ENCODE results near the gene REXO1.

Gene REXO1

GRCh38 chr19:1768918-1769644 lies 79.2 kb downstream of the REXO1 start:
- POLR2A ChIA-PET: no interaction called here
- TF ChIP-seq CTCF (IDR thresholded peaks at IDR 0.05; ENCODE audit: control extremely low read depth, extremely low read depth, low read depth, missing control alignments): no peak
- CTCF ChIA-PET: interaction anchor here (0.8 to 3.6 kb wide), 11 partner anchors 9 to 235 kb away, joined by 3 to 28 read pairs (median 4); no protein-coding TSS in a partner anchor
- no peak for DNase-seq (ENCODE audit: extremely low spot score)

GRCh38 chr19:1768248-1768647 lies 80.0 kb downstream of the REXO1 start:
- DNase-seq (ENCODE audit: extremely low spot score): no peak

GRCh38 chr19:1767464-1767933 lies 80.8 kb downstream of the REXO1 start:
- DNase-seq (ENCODE audit: extremely low spot score): peak; percentile 88
- TF ChIP-seq CTCF (IDR thresholded peaks at IDR 0.05; ENCODE audit: control extremely low read depth, extremely low read depth, low read depth, missing control alignments): peak; percentile 98
- ChIA-PET CTCF (interaction anchor here (0.9 to 3.6 kb wide), 14 partner anchors 9 to 253 kb away, joined by 3 to 28 read pairs (median 4); no protein-coding TSS in a partner anchor), POLR2A (no interaction called here)

More at GRCh38 chr19:1768248-1768647, 80.0 kb downstream of the REXO1 start:
- ChIA-PET POLR2A (no interaction called here), CTCF (interaction anchor here (0.8 to 3.6 kb wide), 9 partner anchors 10 to 234 kb away, joined by 3 to 28 read pairs (median 4); no protein-coding TSS in a partner anchor)
- no peak for TF ChIP-seq CTCF (IDR thresholded peaks at IDR 0.05; ENCODE audit: control extremely low read depth, extremely low read depth, low read depth, missing control alignments)

GRCh38 chr19:1766800-1767352 lies 81.4 kb downstream of the REXO1 start:
- ChIA-PET CTCF (interaction anchor here (0.6 to 3.6 kb wide), 13 partner anchors 8 to 252 kb away, joined by 3 to 28 read pairs (median 4); no protein-coding TSS in a partner anchor), POLR2A (no interaction called here)
- no peak for DNase-seq (ENCODE audit: extremely low spot score)
- TF ChIP-seq CTCF (IDR thresholded peaks at IDR 0.05; ENCODE audit: control extremely low read depth, extremely low read depth, low read depth, missing control alignments): no peak

- ChIA-PET POLR2A (no interaction called here), CTCF (interaction anchor here (0.6 to 3.6 kb wide), 15 partner anchors 7 to 222 kb away, joined by 3 to 28 read pairs (median 3); no protein-coding TSS in a partner anchor)
- no peak for DNase-seq (ENCODE audit: extremely low spot score)
- no peak for TF ChIP-seq CTCF (IDR thresholded peaks at IDR 0.05; ENCODE audit: control extremely low read depth, extremely low read depth, low read depth, missing control alignments)
Measured at GRCh38 chr19:1765904-1766799, 82.1 kb downstream of the REXO1 start.
